OCI-LY7 (cell line): Measurements from ENCODE around the gene FOXD2. TPM values are rescaled to one million over a fixed set of nuclear protein-coding genes. Genes with fewer than 3 reads are reported as not detected.

Experiments
- BruUV-seq: library from RNA; stranded (reverse); fragments of 400-500 nt; replicated peaks from 2 replicates; lab custom pipeline; 2021; lab: Mats Ljungman, UMichigan
- CTCF ChIA-PET: fragments of 300-600 bp; sonication (Branson Sonifier 250); formaldehyde crosslinking; loops from one replicate; lab custom pipeline; 2022; ENCODE audit warnings: antibody characterized with exemption; ENCODE audit not compliant: unreplicated experiment; lab: Charles Lee
- POLR2A ChIA-PET: fragments of 300-600 bp; sonication (Branson Sonifier 250); formaldehyde crosslinking; loops from one replicate; lab custom pipeline; 2022; ENCODE audit warnings: antibody characterized with exemption; lab: Charles Lee
- DNase-seq: peaks from one replicate; pipeline ENCODE4 v3.0.0-alpha.2; 2015; ENCODE audit warnings: low spot score
- H2AFZ ChIP-seq: fragments of 200-600 bp; sonication (generic), shearing (Covaris generic); 2 replicates; pipeline ENCODE4 v1.6.1; 2014; ENCODE audit warnings: mild to moderate bottlenecking, antibody characterized with exemption, low read length, moderate library complexity
- H3K27ac ChIP-seq: fragments of 200-600 bp; sonication (generic); 2 replicates; pipeline ENCODE4 v1.5.1; 2014; ENCODE audit warnings: mixed run types, low read depth, mild to moderate bottlenecking, moderate library complexity, low read length, inconsistent platforms; ENCODE audit not compliant: poor library complexity, severe bottlenecking
- H3K36me3 ChIP-seq: fragments of 200-600 bp; sonication (generic); 2 replicates; pipeline ENCODE4 v1.6.1; 2014; ENCODE audit warnings: mild to moderate bottlenecking, antibody characterized with exemption, low read length, moderate library complexity, mixed read lengths; ENCODE audit not compliant: insufficient read depth
- H3K4me1 ChIP-seq: fragments of 200-600 bp; sonication (generic); 2 replicates; pipeline ENCODE4 v1.5.1; 2014; ENCODE audit warnings: mild to moderate bottlenecking, low read length; ENCODE audit not compliant: insufficient read depth, poor library complexity, severe bottlenecking
- H3K4me2 ChIP-seq: fragments of 200-600 bp; sonication (generic); 2 replicates; pipeline ENCODE4 v1.6.1; 2014; ENCODE audit warnings: mild to moderate bottlenecking, low read length
- H3K4me3 ChIP-seq: fragments of 200-600 bp; sonication (generic); 2 replicates; pipeline ENCODE4 v1.5.1; 2014; ENCODE audit warnings: mild to moderate bottlenecking, low read depth, low read length; ENCODE audit not compliant: poor library complexity, severe bottlenecking
- H3K79me2 ChIP-seq: fragments of 200-600 bp; sonication (generic); 2 replicates; pipeline ENCODE4 v1.6.1; 2016; ENCODE audit warnings: low read depth, mild to moderate bottlenecking, low read length, moderate library complexity, mixed read lengths; ENCODE audit not compliant: insufficient read depth
- H3K9me2 ChIP-seq: fragments of 200-600 bp; sonication (generic); 2 replicates; pipeline ENCODE4 v1.6.1; 2016; ENCODE audit warnings: mild to moderate bottlenecking, low read length, mixed read lengths; ENCODE audit not compliant: insufficient read depth
- H3K9me3 ChIP-seq: fragments of 200-600 bp; sonication (generic); 2 replicates; pipeline ENCODE4 v1.6.1; 2014; ENCODE audit warnings: mild to moderate bottlenecking, mixed run types, low read length, mixed read lengths
- H4K20me1 ChIP-seq: fragments of 200-600 bp; sonication (generic); 2 replicates; pipeline ENCODE4 v1.6.1; 2014; ENCODE audit warnings: mild to moderate bottlenecking, antibody characterized with exemption, low read length, moderate library complexity, mixed read lengths; ENCODE audit not compliant: insufficient read depth
- CTCF ChIP-seq: fragments of 200-600 bp; sonication (generic); conservative IDR thresholded peaks from 2 replicates; pipeline ENCODE4 v1.5.1; 2014; ENCODE audit warnings: mild to moderate bottlenecking, antibody characterized with exemption, low read length, moderate library complexity, mixed read lengths
- EZH2phosphoT487 ChIP-seq: fragments of 200-600 bp; sonication (generic); IDR thresholded peaks from 2 replicates; pipeline ENCODE4 v1.6.1; 2018; ENCODE audit warnings: low read depth, borderline replicate concordance, mild to moderate bottlenecking, mixed run types, antibody characterized with exemption, low read length, moderate library complexity, mixed read lengths
- intact Hi-C: fragments of 100-400 bp; cut with micrococcal nuclease; formaldehyde crosslinking; loops from one replicate; pipeline ENCODE4 v1.10.0; 2022; ENCODE audit not compliant: unreplicated experiment
- total RNA-seq, 2 experiments: library from RNA; depleted of rRNA in 1 of 2; stranded (reverse); fragments of >200 nt in 1 of 2; shearing (Covaris generic) in 1 of 2; gene quantifications; 2 replicates each; pipeline ENCODE4 v1.2.3, GENCODE V29; 2014 to 2022

FOXD2 gene
- total RNA-seq, 2 experiments from 2014 or later: 0.49 to 0.76 TPM

- peaks cover 57% of the 10 kb centered on the region for H3K4me1 ChIP-seq
- BruUV-seq: no TSS peak
- no peak overlapping the region for H3K27ac ChIP-seq
- H3K4me3 ChIP-seq: no peak overlapping the region
- no peaks in the 10 kb centered on the region for H4K20me1 ChIP-seq
- no peak for TF ChIP-seq CTCF
- no peak for TF ChIP-seq EZH2phosphoT487
- ChIA-PET POLR2A (interaction anchor here (1.0 kb wide), 1 partner anchor 9 kb away, joined by 3 read pairs; no protein-coding TSS in a partner anchor), CTCF (interaction anchor here (0.6 to 1.6 kb wide), 2 partner anchors 41 to 595 kb away, joined by 3 to 6 read pairs; no protein-coding TSS in a partner anchor)
- H3K9me2 ChIP-seq: no peaks in the 10 kb centered on the region
- H3K79me2 ChIP-seq: no peaks in the 10 kb centered on the region
- intact Hi-C loops: no loop called here
- H3K9me3 ChIP-seq: no peaks in the 10 kb centered on the region
- no peaks in the 10 kb centered on the region for H3K36me3 ChIP-seq
- DNase-seq: no peak
- no peak overlapping the region for H3K4me2 ChIP-seq
- H2AFZ ChIP-seq: no peak overlapping the region
Measured at GRCh38 chr1:47395433-47395832, 42.4 kb upstream of the FOXD2 start.

DNA sequence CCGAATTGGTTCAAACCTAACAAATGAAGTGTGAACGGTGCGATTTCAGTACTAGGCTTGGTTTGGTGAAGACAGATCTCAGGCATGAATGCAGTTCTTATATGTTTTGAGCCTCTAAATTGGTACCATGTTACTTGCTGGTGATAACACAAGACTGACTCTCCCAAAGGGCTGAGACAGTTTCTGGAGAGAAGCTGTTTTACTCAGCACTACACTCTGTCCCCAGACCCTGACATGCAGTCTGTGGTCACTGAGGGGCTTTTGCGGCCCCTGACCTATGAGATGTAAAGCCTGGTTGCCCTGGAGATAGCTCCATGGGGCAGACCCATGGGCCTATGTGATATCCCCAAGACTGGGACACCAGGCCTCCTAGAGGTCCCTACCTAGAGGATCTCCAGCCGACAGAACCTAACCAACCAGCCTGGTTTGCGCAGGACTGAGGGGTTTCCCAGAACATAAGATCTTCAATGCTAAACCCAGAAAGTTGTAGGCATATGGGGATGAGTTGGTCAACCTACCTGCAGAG lies 41.1 kb upstream of the FOXD2 start:
- CTCF ChIA-PET: interaction anchor here (1.4 kb wide), 2 partner anchors 10 to 63 kb away, joined by 3 to 4 read pairs; partner anchors contain the start of gene CMPK1

More for the DNA sequence above, 41.1 kb upstream of the FOXD2 start:
- no peak for DNase-seq
- Histone ChIP-seq H3K9me2 (no peaks in the 10 kb centered on the region), H3K9me3 (no peaks in the 10 kb centered on the region), H3K27ac (no peak overlapping the region), H3K4me3 (no peak overlapping the region), H3K4me2 (no peak overlapping the region), H3K36me3 (no peaks in the 10 kb centered on the region), H2AFZ (no peak overlapping the region), H4K20me1 (no peaks in the 10 kb centered on the region), H3K4me1 (peaks cover 60% of the 10 kb centered on the region), H3K79me2 (no peaks in the 10 kb centered on the region)
- TF ChIP-seq EZH2phosphoT487 (no peak), CTCF (no peak)
- no TSS peak for BruUV-seq
- intact Hi-C loops: no loop called here
- POLR2A ChIA-PET: interaction anchor here (0.6 to 1.5 kb wide), 2 partner anchors 41 to 122 kb away, joined by 3 to 5 read pairs; partner anchors contain the start of gene FOXD2
